Suprapubic skin (tissue), 4 donors: Measurements from ENCODE around the gene PPP1R3D.

ENCODE experiments used
- CTCF ChIP-seq, 2 donors: fragments of 200-600 bp in 1 of 2; fragments of 450-650 bp in 1 of 2; sonication (generic) in 1 of 2; IDR thresholded peaks; one replicate each; pipeline ENCODE4 v1.5.1; 2016 to 2019; ENCODE audit warnings: antibody characterized with exemption in 2 of 2, mild to moderate bottlenecking in 1 of 2, moderate library complexity in 1 of 2
- EP300 ChIP-seq: sonication (generic); formaldehyde crosslinking; IDR thresholded peaks from one replicate; pipeline ENCODE4 v1.6.1; 2017; ENCODE audit warnings: antibody characterized with exemption
- POLR2A ChIP-seq, 2 donors: fragments of 450-650 bp; IDR thresholded peaks; one replicate each; pipeline ENCODE4 v1.6.1; 2017; ENCODE audit warnings: antibody characterized with exemption in 2 of 2, mild to moderate bottlenecking in 2 of 2, moderate library complexity in 2 of 2
- POLR2AphosphoS5 ChIP-seq, 3 donors: sonication (generic); formaldehyde crosslinking; IDR thresholded peaks; one replicate each; pipeline ENCODE4 v1.6.1; 2017; ENCODE audit warnings: antibody characterized with exemption in 3 of 3

DNA sequence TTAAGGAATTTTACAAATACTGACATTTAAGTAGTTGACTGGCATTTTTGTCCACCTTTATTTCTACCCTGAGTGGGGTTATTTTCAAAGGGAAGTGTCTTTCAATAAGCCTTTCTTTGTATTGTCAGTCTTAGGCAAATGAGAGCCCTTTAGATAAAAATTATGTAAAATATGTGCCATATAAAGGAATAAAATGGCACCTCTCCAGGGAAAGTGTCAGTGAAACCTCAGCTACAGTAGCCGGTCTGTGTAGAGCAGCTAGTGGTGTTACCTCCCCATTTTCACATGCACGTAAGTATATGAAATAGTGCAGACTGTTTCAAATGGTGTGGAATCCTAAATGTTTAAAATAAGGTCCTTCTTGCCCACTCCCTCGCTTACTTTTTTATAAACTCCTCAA is 5.1 kb upstream of the PPP1R3D start:
- TF ChIP-seq POLR2AphosphoS5 (IDR thresholded peaks at IDR 0.05) = no peak
- no peak for TF ChIP-seq CTCF (IDR thresholded peaks at IDR 0.05)
- TF ChIP-seq POLR2A (IDR thresholded peaks at IDR 0.05) = no peak
- no peak for TF ChIP-seq EP300
